Astrocyte (in vitro differentiated cells and primary cell): ENCODE measurements around the gene NRG2. TPM values are rescaled to one million over a fixed set of nuclear protein-coding genes. Genes with fewer than 3 reads are reported as not detected.

ENCODE experiments used
- DNase-seq: peaks from one replicate; pipeline ENCODE4 v3.0.0-alpha.2; 2010; ENCODE audit warnings: low read depth
- FAIRE-seq: peaks from 2 replicates; lab custom pipeline; 2011; peaks lifted over from hg19 to GRCh38; lab: Jason Lieb, UNC
- H2AFZ ChIP-seq: 2 replicates; pipeline ENCODE4 v1.6.0; 2012; ENCODE audit warnings: low read depth, low read length, inconsistent platforms
- H3K27ac ChIP-seq: 2 replicates; pipeline ENCODE4 v1.5.1; 2011; ENCODE audit warnings: low read depth, low read length, inconsistent platforms
- H3K27me3 ChIP-seq: 2 replicates; pipeline ENCODE4 v1.6.0; 2011; ENCODE audit warnings: low read length, inconsistent platforms; ENCODE audit not compliant: insufficient read depth
- H3K36me3 ChIP-seq: 2 replicates; pipeline ENCODE4 v1.5.1; 2011; ENCODE audit warnings: low read length, inconsistent platforms; ENCODE audit not compliant: insufficient read depth
- H3K4me1 ChIP-seq: 2 replicates; pipeline ENCODE4 v1.5.1; 2011; ENCODE audit warnings: low read length, inconsistent platforms; ENCODE audit not compliant: insufficient read depth
- H3K4me2 ChIP-seq: 2 replicates; pipeline ENCODE4 v1.6.0; 2012; ENCODE audit warnings: low read length, inconsistent platforms
- H3K4me3 ChIP-seq: 2 replicates; pipeline ENCODE4 v1.5.1; 2011; ENCODE audit warnings: low read depth, mild to moderate bottlenecking, low read length, inconsistent platforms; ENCODE audit not compliant: insufficient read depth
- H3K79me2 ChIP-seq: 2 replicates; pipeline ENCODE4 v1.6.0; 2012; ENCODE audit warnings: mild to moderate bottlenecking, low read length, inconsistent platforms; ENCODE audit not compliant: insufficient read depth
- H3K9ac ChIP-seq: 2 replicates; pipeline ENCODE4 v1.6.0; 2012; ENCODE audit warnings: mild to moderate bottlenecking, low read length, inconsistent platforms
- H3K9me3 ChIP-seq: 2 replicates; pipeline ENCODE4 v1.5.1; 2012; ENCODE audit warnings: low read depth, mild to moderate bottlenecking, low read length, inconsistent platforms; ENCODE audit not compliant: insufficient read depth
- H4K20me1 ChIP-seq: 2 replicates; pipeline ENCODE4 v1.6.0; 2012; ENCODE audit warnings: low read length, inconsistent platforms; ENCODE audit not compliant: insufficient read depth
- H3K27ac Mint-ChIP-seq: one replicate; pipeline ENCODE4 v1.8.0; 2021; ENCODE audit warnings: mild to moderate bottlenecking, mixed read lengths; ENCODE audit not compliant: unreplicated experiment
- H3K27me3 Mint-ChIP-seq: one replicate; pipeline ENCODE4 v1.8.0; 2021; ENCODE audit warnings: low read depth, mixed read lengths; ENCODE audit not compliant: unreplicated experiment
- H3K36me3 Mint-ChIP-seq: one replicate; pipeline ENCODE4 v1.8.0; 2021; ENCODE audit warnings: low read depth, mixed read lengths; ENCODE audit not compliant: unreplicated experiment
- H3K4me1 Mint-ChIP-seq: one replicate; pipeline ENCODE4 v1.8.0; 2021; ENCODE audit warnings: low read depth, mixed read lengths; ENCODE audit not compliant: unreplicated experiment
- H3K4me3 Mint-ChIP-seq: one replicate; pipeline ENCODE4 v1.8.0; 2021; ENCODE audit warnings: mild to moderate bottlenecking, moderate library complexity, mixed read lengths; ENCODE audit not compliant: unreplicated experiment
- H3K9me3 Mint-ChIP-seq: one replicate; pipeline ENCODE4 v1.8.0; 2021; ENCODE audit warnings: mild to moderate bottlenecking, mixed read lengths; ENCODE audit not compliant: unreplicated experiment
- CTCF ChIP-seq: IDR thresholded peaks from 2 replicates; pipeline ENCODE4 v1.5.1; 2011; ENCODE audit warnings: low read depth, mild to moderate bottlenecking, inconsistent platforms, low read length, moderate library complexity; ENCODE audit not compliant: insufficient read depth
- EZH2 ChIP-seq: IDR thresholded peaks from 2 replicates; pipeline ENCODE4 v1.6.1; 2012; ENCODE audit warnings: mild to moderate bottlenecking, low read length, inconsistent platforms; ENCODE audit not compliant: insufficient read depth
- total RNA-seq: library from RNA; stranded (reverse); gene quantifications from 2 replicates; pipeline ENCODE4 v1.2.1, GENCODE V29; 2021

NRG2 gene
- total RNA-seq, 1 donor from 2014 or later, result 0.54 TPM

GRCh38 chr5:139954022-139954421 lies 89.1 kb downstream of the NRG2 start:
- TF ChIP-seq EZH2, result no peak
- TF ChIP-seq CTCF, result no peak
- Histone ChIP-seq H3K36me3 (no peaks in the 10 kb centered on the region), H3K4me1 (no peaks in the 10 kb centered on the region), H3K9ac (no peak overlapping the region), H3K4me3 (no peak overlapping the region), H3K27ac (no peak overlapping the region), H3K4me2 (no peak overlapping the region), H4K20me1 (no peaks in the 10 kb centered on the region), H3K79me2 (no peaks in the 10 kb centered on the region), H2AFZ (no peak overlapping the region), H3K27me3 (peaks cover 17% of the 10 kb centered on the region), H3K9me3 (no peaks in the 10 kb centered on the region)
- Mint-ChIP-seq H3K9me3 (peaks cover 5% of the 10 kb centered on the region), H3K36me3 (peaks cover 1% of the 10 kb centered on the region), H3K4me3 (no peak overlapping the region), H3K27ac (no peak overlapping the region), H3K27me3 (peaks cover 70% of the 10 kb centered on the region), H3K4me1 (no peaks in the 10 kb centered on the region)
- FAIRE-seq (no peak), DNase-seq (no peak)

- Histone ChIP-seq H3K4me2 (no peak overlapping the region), H3K27me3 (peaks cover 22% of the 10 kb centered on the region), H2AFZ (no peak overlapping the region), H3K9me3 (no peaks in the 10 kb centered on the region), H3K9ac (no peak overlapping the region), H3K27ac (no peak overlapping the region), H3K4me1 (no peaks in the 10 kb centered on the region), H3K79me2 (no peaks in the 10 kb centered on the region), H3K4me3 (no peak overlapping the region), H3K36me3 (no peaks in the 10 kb centered on the region), H4K20me1 (no peaks in the 10 kb centered on the region)
- Mint-ChIP-seq H3K36me3 (peaks cover 1% of the 10 kb centered on the region), H3K4me3 (no peak overlapping the region), H3K27ac (no peak overlapping the region), H3K27me3 (peaks cover 72% of the 10 kb centered on the region), H3K4me1 (no peaks in the 10 kb centered on the region), H3K9me3 (peaks cover 5% of the 10 kb centered on the region)
- TF ChIP-seq CTCF (no peak), EZH2 (no peak)
- DNase-seq (no peak), FAIRE-seq (no peak)
Measured at GRCh38 chr5:139952574-139952973, 90.5 kb downstream of the NRG2 start.

DNA sequence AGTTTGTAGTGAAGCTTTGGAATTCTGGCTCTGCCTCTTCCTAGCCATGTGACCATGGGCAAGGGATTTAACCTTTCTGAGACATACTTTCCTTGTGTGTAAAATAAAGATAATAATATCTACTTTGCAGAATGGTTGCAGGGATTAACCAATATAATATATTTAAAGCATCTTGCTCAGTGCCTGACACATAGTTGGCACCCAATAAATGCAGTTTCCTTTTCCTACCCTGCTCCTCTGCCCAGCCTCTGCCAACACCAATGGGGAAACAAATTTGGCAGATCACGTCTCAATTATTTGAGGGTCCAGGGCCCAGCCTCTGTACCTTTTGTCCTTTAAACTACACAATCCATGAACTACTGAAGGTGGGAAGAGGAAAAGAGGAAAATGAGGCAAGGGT lies 91.1 kb downstream of the NRG2 start:
- no peak overlapping the region for H2AFZ ChIP-seq
- no peaks in the 10 kb centered on the region for H3K4me1 Mint-ChIP-seq
- no peak for TF ChIP-seq EZH2
- TF ChIP-seq CTCF, result no peak
- no peaks in the 10 kb centered on the region for H4K20me1 ChIP-seq
- H3K9me3 Mint-ChIP-seq, result peaks cover 5% of the 10 kb centered on the region
- H3K4me3 Mint-ChIP-seq, result no peak overlapping the region
- H3K27ac Mint-ChIP-seq, result no peak overlapping the region
- peaks cover 68% of the 10 kb centered on the region for H3K27me3 Mint-ChIP-seq
- no peaks in the 10 kb centered on the region for H3K9me3 ChIP-seq
- H3K36me3 ChIP-seq, result no peaks in the 10 kb centered on the region
- no peak for FAIRE-seq
- H3K4me2 ChIP-seq, result no peak overlapping the region
- H3K27ac ChIP-seq, result no peak overlapping the region
- H3K27me3 ChIP-seq, result peaks cover 19% of the 10 kb centered on the region
- no peaks in the 10 kb centered on the region for H3K79me2 ChIP-seq
- H3K9ac ChIP-seq, result no peak overlapping the region
- DNase-seq, result no peak
- no peaks in the 10 kb centered on the region for H3K4me1 ChIP-seq
- no peak overlapping the region for H3K4me3 ChIP-seq
- peaks cover 1% of the 10 kb centered on the region for H3K36me3 Mint-ChIP-seq
